GM12878 (cell line): Measurements from ENCODE around the gene SPRING1.

Experiments used
- CHD2 ChIP-seq: IDR thresholded peaks from 2 replicates; pipeline ENCODE4 v1.6.1; 2011; ENCODE audit warnings: low read depth, low read length, improper control_type of control experiment, borderline replicate concordance
- EZH2 ChIP-seq: IDR thresholded peaks from 2 replicates; pipeline ENCODE4 v1.6.1; 2012; ENCODE audit warnings: low read depth, mild to moderate bottlenecking, control low read depth, inconsistent platforms, low read length, borderline replicate concordance; ENCODE audit not compliant: control insufficient read depth
- FOXM1 ChIP-seq: IDR thresholded peaks from 2 replicates; pipeline ENCODE4 v1.6.1; 2012; ENCODE audit warnings: low read depth, mild to moderate bottlenecking, inconsistent platforms, low read length, moderate library complexity
- NRF1 ChIP-seq: conservative IDR thresholded peaks from 2 replicates; pipeline ENCODE4 v1.6.1; 2011; ENCODE audit warnings: mild to moderate bottlenecking, low read depth, low read length, improper control_type of control experiment
- RFX5 ChIP-seq: IDR thresholded peaks from 2 replicates; pipeline ENCODE4 v1.6.1; 2011; ENCODE audit warnings: low read depth, low read length, improper control_type of control experiment
- SMC3 ChIP-seq: IDR thresholded peaks from 2 replicates; pipeline ENCODE4 v1.6.1; 2011; ENCODE audit warnings: low read length, improper control_type of control experiment, borderline replicate concordance
- ZZZ3 ChIP-seq: IDR thresholded peaks from 2 replicates; pipeline ENCODE4 v1.6.1; 2011; ENCODE audit warnings: low read depth; ENCODE audit not compliant: control insufficient read depth, insufficient read length
- TF ChIP-seq, protein P1 (sequence below): IDR thresholded peaks from 2 replicates; pipeline ENCODE4 v1.6.1; 2012; ENCODE audit warnings: mild to moderate bottlenecking, low read depth, low read length

GRCh38 chr12:116773276-116773731, 35.4 kb upstream of the SPRING1 start:
- TF ChIP-seq NRF1 (no peak), RFX5 (no peak), SMC3 (no peak), ZZZ3 (no peak), EZH2 (no peak), CHD2 (no peak), FOXM1 (no peak)
- TF ChIP-seq, protein P1, sequence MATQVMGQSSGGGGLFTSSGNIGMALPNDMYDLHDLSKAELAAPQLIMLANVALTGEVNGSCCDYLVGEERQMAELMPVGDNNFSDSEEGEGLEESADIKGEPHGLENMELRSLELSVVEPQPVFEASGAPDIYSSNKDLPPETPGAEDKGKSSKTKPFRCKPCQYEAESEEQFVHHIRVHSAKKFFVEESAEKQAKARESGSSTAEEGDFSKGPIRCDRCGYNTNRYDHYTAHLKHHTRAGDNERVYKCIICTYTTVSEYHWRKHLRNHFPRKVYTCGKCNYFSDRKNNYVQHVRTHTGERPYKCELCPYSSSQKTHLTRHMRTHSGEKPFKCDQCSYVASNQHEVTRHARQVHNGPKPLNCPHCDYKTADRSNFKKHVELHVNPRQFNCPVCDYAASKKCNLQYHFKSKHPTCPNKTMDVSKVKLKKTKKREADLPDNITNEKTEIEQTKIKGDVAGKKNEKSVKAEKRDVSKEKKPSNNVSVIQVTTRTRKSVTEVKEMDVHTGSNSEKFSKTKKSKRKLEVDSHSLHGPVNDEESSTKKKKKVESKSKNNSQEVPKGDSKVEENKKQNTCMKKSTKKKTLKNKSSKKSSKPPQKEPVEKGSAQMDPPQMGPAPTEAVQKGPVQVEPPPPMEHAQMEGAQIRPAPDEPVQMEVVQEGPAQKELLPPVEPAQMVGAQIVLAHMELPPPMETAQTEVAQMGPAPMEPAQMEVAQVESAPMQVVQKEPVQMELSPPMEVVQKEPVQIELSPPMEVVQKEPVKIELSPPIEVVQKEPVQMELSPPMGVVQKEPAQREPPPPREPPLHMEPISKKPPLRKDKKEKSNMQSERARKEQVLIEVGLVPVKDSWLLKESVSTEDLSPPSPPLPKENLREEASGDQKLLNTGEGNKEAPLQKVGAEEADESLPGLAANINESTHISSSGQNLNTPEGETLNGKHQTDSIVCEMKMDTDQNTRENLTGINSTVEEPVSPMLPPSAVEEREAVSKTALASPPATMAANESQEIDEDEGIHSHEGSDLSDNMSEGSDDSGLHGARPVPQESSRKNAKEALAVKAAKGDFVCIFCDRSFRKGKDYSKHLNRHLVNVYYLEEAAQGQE = no peak
